T1000 (cell line): ENCODE data around the gene CTSZ.
"Not testable (repeated sequence)": the region's sequence is repeated elsewhere in the genome, so short reads cannot be mapped to it uniquely, and the experiment has no call there.

ENCODE experiments used
- DNase-seq: peaks from one replicate; lab custom pipeline; 2025; ENCODE audit warnings: mixed read lengths; lab: John Stamatoyannopoulos, UW

Gene CTSZ

GRCh38 chr20:59013031-59013951 is 6.2 kb upstream of the CTSZ start:
- DNase-seq: no peak

DNA sequence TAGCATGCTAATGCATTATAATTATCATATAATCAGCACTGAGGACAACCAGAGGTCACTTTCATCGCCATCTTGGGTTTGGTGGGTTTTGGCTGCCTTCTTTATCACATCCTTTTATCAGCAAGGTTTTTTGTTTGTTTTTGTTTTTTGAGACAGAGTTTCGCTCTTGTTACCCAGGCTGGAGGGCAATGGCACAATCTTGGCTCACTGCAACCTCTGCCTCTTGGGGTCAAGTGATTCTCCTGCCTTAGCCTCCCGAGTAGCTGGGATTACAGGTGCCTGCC is 4.8 kb upstream of the CTSZ start:
- DNase-seq: not testable (repeated sequence)

DNA sequence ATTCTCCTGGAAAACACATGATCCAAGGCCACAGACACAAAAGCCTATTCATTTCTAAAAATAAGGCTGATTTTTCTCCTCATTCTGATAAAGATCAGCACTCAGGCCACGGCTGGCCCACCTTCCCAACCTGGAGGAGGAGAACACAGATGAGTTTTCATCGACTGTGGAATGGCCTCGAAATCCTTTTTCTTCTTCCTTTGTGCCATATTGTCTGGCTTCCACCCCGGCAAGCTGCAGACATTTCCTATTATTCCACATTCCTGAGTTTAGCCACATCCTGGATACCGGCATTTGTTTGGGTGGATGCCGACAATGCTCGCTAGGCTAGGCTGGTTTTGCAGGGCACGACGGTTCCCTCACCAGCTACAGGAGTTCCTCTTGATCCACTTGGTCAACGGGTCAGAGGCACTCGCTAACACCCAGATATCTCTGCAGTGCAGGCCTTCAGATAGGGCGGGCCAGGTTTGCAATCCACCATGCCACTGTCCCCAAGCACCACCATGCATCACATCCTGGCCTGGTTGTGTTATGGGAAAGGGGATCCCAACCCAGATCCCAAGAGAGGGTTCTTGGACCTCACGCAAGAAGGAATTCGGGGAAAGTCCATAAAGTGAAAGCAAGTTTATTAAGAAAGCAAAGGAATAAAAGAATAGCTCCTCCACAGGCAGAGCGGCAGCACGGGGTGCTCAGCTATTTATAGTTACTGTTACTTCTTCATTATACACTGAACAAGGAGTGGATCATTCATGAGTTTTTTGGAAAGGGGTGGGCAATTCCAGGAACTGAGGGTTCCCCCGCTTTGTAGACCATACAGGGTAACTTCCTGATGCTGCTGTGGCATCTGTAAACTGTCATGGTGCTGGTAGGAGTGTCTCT is 4.2 kb upstream of the CTSZ start:
- DNase-seq: no peak

- DNase-seq: no peak
Measured at GRCh38 chr20:59010321-59010994, 3.4 kb upstream of the CTSZ start.

DNA sequence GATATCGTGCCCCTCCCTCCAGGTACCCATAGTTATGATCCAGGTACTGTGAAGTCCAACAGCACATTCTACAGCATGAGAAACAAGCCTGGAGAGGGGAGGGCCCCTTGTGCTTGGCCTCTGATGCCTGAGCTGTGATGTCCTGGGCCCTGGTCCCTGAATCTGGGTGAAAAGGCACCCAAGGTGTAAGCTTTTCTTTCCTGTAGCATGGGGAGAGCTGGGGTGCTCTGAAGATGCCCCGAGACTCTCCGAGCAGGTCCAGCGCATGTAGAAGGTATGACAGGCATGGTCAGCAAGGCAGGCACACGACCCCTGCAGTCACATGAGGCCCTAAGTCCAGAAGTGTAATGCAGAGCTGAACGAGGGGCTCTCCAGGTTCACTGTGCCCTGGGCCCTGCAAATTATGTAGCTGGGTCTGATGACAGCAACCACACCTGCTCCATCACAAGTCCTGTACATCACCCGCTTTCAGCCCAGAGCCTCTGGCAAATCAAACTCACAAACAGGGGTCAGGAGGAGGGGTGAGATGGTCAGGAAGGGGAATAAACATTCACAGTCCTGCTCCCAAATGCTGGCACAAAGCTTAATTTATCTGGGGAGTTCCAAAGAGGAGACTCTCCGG is 1.8 kb upstream of the CTSZ start:
- no peak for DNase-seq

GRCh38 chr20:59007665-59008511 is 834 bp upstream of the CTSZ start:
- no peak for DNase-seq

- DNase-seq: no peak
Measured at GRCh38 chr20:59006167-59006863, 739 bp downstream of the CTSZ start.

DNA sequence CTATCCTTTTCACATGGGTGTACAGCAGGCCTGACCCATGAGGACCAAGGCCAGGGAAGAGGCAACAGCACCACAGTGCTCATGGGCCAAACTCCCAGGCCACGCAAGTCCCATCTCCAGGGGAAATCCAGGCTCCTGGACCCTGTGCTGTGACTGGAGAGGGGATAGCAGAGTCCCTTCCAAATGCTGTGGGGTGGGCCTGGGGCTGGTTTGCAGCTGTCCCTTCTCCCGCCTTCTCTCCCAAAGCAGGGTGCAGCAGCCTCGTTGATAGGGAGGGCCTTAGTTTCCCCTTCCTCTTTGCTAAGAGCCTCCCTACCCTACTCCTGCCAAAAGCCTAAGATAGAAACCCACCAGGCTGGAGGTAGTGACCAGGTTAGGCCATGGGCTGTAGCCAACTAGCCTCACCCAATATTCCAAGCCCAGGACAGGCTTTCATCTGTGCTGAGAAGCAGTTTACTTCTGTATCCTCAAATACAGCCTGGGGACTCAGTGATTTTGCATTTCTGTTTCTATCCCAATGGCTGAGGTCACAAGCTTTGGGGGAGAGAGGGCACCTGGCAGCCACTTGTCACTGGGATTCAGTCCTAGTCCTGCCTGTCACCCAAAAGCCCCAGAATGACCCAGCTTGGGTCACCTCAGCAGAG is 1.4 kb downstream of the CTSZ start:
- DNase-seq: no peak

DNA sequence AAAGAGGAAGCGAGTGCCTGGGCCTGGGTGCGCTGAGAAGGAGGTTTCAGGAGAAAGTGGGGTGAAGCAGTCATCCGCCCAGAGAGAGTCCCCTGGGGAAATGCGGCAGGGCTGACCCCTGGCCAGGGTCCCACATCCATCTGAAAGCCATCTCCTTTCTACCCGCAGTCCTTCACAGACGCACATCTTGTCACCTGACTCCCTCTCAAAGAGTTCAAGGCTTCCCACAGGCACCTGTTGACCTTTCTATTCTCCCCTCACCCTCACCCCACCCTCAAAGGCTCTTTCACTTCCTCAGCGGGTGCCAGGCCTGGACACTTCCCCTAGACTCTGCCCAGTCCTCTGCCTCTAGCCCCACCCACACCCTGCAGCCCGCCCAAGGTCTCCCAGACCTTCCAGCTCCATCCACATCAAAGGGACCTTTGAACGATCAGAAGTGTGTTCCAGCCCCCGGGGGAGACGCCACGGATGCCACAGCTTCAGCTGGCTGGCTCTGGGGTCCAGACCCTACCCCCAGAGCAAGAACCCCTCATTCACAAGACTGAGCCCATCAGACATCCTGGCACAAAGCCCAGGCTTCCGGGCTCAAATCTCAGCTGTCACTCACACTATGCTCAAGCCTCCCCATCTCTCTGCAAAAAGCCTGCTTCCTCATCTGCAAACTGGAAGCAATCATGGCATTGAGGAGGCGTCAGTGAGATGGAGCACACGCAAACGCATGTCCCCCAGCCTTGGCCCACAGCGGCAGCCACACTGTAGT is 2.1 kb downstream of the CTSZ start:
- DNase-seq: no peak

DNA sequence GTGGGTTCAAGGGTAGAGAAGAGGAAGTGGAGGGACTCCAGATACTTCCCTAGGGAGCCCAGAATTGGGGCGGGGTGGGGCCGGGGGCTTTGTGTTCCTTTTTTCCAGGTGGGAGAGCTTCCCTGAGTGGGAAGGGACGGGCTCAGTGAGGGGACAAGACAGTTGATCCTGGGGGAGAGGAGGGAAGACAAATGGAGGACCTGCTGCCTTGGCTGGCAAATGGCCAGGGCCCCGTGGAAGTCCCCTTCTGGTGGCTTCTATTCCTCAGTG is 2.6 kb downstream of the CTSZ start:
- DNase-seq: no peak

DNA sequence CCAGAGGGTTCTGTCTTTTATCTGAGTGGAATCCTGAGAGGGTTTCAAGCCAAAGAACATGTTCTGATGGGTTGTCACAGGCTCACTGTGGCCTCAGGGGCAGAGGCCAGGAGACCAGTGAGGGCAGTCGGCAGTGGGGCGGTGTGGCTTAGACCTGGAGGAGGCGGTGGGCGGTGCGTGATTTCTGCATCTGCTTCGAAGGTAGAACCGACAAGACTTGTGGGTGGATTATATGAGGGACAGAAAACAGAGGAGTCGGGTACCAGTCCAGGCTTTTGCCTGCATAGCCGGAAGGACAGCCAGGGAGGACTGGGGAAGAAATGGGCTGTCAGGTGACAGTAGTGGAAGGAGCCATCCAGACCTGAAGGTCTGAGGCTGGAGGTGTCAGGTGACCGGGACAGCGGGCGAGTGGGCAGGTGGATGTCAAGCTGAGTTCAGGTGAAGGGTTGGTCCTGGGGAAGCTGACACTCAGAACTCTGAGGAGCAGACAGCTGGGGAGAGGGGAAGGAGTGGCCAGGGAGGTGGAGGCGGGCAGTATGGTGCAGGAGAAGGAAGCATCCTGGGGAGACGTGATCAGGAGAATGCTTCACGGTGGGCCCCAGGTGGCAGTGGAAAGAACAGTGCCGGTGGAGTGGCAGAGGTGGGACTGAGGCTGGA is 3.1 kb downstream of the CTSZ start:
- DNase-seq: no peak

DNA sequence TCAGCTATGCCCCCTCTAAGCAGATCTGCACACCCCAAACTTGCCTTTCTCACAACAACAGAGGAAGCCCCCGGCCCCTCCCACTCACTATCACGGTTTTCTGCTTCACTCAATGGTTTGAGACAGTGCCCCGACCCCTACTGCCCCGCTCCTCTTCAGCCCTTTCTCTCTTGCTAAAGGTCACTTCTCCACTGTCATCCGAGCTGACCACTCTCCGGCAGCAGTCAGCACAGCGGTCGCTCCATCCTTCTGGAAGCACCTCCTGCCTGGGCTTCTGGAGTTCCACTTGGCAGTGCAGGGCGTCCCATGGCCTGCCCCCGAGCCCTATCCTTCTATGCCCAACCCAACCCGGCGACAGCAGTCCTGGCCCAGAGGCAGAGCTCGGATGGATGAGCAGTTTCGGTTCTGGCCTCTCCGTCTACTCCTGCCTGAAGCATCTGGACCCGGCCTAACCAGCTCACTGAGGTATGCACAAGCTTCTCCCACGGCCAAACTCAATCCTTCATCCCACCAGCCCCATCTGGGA is 4.1 kb downstream of the CTSZ start:
- no peak for DNase-seq

GRCh38 chr20:59002388-59002787 is 4.7 kb downstream of the CTSZ start:
- no peak for DNase-seq

- DNase-seq: no peak
Measured at GRCh38 chr20:59001449-59002171, 5.4 kb downstream of the CTSZ start.

DNA sequence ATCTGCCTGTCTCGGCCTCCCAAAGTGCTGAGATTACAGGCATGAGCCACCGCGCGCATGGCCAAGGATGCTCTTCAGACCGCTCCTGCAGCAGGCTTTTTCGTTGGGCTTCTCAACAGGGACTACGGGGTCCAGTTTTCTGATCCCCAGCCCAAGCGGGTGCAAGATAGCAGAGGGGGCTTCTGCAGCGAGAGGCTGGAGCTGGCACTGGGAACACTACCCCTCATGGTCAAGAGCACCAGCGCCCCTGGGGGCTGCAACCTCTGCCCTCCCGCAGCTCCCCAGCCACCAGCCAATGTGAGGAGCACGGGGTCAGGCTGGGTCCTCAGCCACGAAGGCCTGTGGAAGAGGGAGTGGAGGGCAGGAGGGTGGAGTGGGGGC is 6.0 kb downstream of the CTSZ start:
- no peak for DNase-seq

DNA sequence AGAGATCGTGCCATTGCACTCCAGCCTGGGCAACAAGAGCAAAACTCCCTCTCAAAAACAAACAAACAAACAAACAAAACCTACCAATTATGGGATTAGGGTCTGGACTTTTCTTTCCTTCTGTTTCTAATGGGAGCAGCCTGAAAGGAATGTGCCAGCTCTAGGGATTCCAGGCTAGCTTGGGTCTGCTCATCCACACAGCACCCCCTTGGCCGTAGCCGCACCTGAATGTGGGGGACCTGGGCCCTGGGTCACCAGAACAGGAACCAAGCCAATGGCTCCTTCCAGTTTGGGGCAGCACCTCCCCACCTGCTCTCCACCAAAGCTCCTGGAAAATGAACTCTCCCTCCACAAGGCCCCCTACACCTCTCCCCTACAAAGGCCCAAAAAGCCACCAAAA is 6.7 kb downstream of the CTSZ start:
- no peak for DNase-seq

DNA sequence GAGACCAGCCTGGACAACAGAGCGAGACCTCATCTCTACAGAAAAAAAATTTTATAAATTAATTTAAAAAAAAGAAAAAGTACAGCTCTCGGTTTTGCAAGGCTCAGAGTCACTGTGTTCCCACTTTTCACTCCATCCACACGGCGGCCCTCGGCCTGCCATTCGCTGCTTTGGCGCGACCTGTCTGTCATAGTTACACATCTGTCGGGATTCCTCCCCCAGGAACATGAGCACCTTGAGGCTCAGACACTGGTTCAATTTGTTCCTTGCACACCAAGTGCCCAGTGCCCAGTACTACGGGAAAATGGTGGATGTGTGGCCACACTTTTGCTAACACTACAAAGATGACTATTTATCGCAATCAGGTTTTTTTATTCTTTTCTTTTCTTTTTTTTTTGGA is 8.4 kb downstream of the CTSZ start:
- DNase-seq: no peak

DNA sequence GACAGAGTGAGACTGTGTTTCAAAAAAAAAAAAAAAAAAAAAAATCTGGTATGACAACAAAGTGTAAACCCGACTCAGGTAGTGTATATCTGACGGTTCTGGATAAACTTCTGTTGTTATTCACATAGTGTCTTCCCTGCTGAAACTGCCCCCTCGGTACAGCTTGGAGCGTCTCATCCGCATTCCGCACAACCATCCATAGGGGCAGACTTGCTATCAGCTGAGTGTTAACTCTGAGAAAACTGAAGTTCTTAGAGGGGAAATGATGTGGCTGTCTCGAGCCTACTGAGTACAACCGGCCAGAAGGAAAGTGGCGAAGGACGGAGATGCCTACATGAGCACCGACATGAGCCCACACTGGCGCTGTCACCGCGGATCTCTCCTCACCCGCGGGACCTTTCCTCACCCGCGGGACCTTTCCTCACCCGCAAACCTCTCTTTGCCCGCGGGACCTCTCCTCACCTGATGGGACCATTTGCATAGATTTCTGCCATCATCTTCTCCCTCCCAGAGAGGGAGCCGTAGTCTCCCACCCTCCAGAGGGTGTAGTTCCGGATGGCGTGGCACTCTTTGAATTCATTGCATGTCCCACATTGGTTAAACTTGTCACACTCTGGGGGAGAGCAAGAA is 9.8 kb downstream of the CTSZ start:
- no peak for DNase-seq
